Large intestine (tissue), 12 donors: ENCODE data around the gene CCDC33. TPM values are rescaled to one million over a fixed set of nuclear protein-coding genes. Genes with fewer than 3 reads are reported as not detected.
A peak's percentile ranks its signal among the peaks of the same experiment; 100 is the strongest.

Experiments
- DNase-seq, 2 donors: peaks; one replicate each; pipeline versions ENCODE4 v3.0.0 to v3.0.0-alpha.2; 2013
- H3K27ac ChIP-seq: one replicate; pipeline ENCODE4 v1.5.1; 2013; ENCODE audit warnings: low read length
- H3K27me3 ChIP-seq: 2 replicates; pipeline ENCODE4 v1.6.1; 2013; ENCODE audit warnings: low read length; ENCODE audit not compliant: control insufficient read depth, insufficient read depth
- H3K36me3 ChIP-seq: 2 replicates; pipeline ENCODE4 v1.6.1; 2013; ENCODE audit warnings: low read length; ENCODE audit not compliant: control insufficient read depth, insufficient read depth
- H3K4me1 ChIP-seq: one replicate; pipeline ENCODE4 v1.6.1; 2013; ENCODE audit warnings: low read length; ENCODE audit not compliant: control insufficient read depth, insufficient read depth
- H3K4me3 ChIP-seq: one replicate; pipeline ENCODE4 v1.5.1; 2013; ENCODE audit warnings: low read length
- H3K9me3 ChIP-seq: one replicate; pipeline ENCODE4 v1.6.1; 2013; ENCODE audit warnings: mild to moderate bottlenecking, low read depth, low read length, moderate library complexity; ENCODE audit not compliant: control insufficient read depth
- WGBS: methylation state at CpG from one replicate; pipeline ENCODE4 v1.1.5; 2013; ENCODE audit warnings: low lambda C conversion rate; ENCODE audit not compliant: insufficient coverage; 5-methylcytosine and 5-hydroxymethylcytosine counted together
- long read RNA-seq, 11 donors: transcript quantifications; one replicate each; lab custom pipeline, GENCODE V29; 2026
- polyA plus RNA-seq: library from polyadenylated mRNA; unstranded; fragments of 120-200 nt; gene quantifications from one replicate; pipeline ENCODE4 v1.2.1, GENCODE V29; 2013

Gene CCDC33
- 2.2 TPM for polyA plus RNA-seq
- long read RNA-seq, donor 1, result 0 reads
- long read RNA-seq, donor 2, partial matches to known transcripts, result 0 of 1 reads
- long read RNA-seq, donor 2, other reads (novel, unspliced or antisense), result 0 of 1 reads
- long read RNA-seq, donor 3, result 0 reads
- long read RNA-seq, donor 4, result 0 reads
- long read RNA-seq, donor 5, result 0 reads
- long read RNA-seq, donor 6, result 0 reads
- long read RNA-seq, donor 7, result 0 reads
- long read RNA-seq, donor 8, result 0 reads
- long read RNA-seq, donor 9, result 0 reads
- long read RNA-seq, donor 10, result 0 reads
- long read RNA-seq, donor 11, result 0 reads

DNA sequence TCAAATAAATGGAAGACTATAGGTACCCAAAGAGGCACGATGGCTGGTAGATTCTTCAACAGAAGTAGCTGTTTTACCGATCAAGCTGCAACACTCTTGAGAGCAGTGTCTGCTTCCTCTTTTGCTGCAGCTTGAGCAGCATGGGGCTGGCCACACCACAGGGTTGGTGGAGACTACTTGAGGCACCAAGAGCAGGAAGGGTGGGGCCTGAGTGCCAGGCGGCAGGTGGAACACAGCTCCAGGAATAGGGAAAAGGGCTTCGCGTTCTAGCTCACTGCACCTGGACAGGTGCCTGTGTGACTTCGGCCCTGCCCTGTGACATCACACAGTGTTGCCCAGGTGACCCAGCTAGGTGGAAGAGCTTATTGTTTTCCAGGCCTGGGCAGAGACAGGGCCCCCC is at the start of gene CCDC33:
Gene CCDC33 (plus strand): TSS at position 365 of the 400 bp plus-strand sequence. CDS start 394 bp downstream, outside the sequence.
- whole genome bisulfite sequencing, result no CpG with 5 or more reads among the region's 6 CpGs

DNA sequence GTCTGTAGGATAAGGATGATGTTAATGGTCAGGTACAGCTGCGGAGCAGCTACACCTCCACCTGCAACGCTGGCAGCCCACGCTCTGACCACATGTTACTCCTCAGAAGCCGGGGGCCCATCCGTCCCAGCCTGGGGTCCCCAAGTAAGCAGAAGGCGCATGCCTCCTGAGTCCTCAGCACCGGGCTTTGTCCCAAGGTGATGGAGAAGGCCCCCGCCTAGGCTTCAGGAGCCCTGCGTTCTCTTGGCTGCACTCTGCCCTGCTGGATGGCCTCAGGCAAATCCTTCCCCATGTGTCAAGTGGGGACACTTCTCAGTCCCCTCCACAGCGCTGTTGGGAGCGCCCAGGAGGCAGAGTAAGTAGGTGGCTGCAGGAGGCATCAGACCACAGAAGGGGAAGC is 47.9 kb upstream of the CCDC33 start:
- Histone ChIP-seq H3K27ac (no peak overlapping the region), H3K9me3 (no peaks in the 10 kb centered on the region), H3K4me3 (no peak overlapping the region), H3K27me3 (no peaks in the 10 kb centered on the region), H3K4me1 (no peaks in the 10 kb centered on the region), H3K36me3 (no peaks in the 10 kb centered on the region)
- WGBS, result no CpG with 5 or more reads among the region's 11 CpGs
- no peak for DNase-seq

More for the DNA sequence above, at the start of gene CCDC33:
- H3K9me3 ChIP-seq, result no peaks in the 10 kb centered on the region
- DNase-seq, result peak; percentile 71 to 84
- no peaks in the 10 kb centered on the region for H3K4me1 ChIP-seq
- H3K27me3 ChIP-seq, result no peaks in the 10 kb centered on the region
- H3K27ac ChIP-seq, result no peak within 1 kb of the TSS
- no peak within 1 kb of the TSS for H3K4me3 ChIP-seq
- H3K36me3 ChIP-seq, result no peaks in the 10 kb centered on the region

DNA sequence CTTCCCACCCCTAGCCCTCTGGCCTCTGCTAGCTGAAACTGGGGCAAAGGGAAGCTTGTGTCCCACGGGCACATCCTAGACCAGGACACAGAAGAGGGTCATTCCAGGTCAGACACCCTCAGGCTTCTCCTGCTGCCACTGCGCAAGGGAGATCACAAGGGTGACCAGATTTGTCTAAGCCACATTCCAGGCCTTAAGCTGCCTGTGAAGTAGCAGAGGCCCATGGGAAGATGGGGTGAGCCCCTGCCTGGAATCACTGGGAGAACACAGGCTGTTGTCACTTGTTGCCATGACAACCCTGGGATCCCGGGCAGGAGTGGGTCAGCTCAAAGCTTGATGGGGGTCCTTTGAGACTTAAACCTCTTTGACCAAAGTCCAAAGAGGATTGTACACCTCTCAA is 44.3 kb upstream of the CCDC33 start:
- no peak overlapping the region for H3K4me3 ChIP-seq
- no peak overlapping the region for H3K27ac ChIP-seq
- H3K9me3 ChIP-seq, result no peaks in the 10 kb centered on the region
- DNase-seq, result no peak
- no CpG with 5 or more reads among the region's 3 CpGs for WGBS
- no peaks in the 10 kb centered on the region for H3K27me3 ChIP-seq
- peaks cover 12% of the 10 kb centered on the region for H3K4me1 ChIP-seq
- no peaks in the 10 kb centered on the region for H3K36me3 ChIP-seq

DNA sequence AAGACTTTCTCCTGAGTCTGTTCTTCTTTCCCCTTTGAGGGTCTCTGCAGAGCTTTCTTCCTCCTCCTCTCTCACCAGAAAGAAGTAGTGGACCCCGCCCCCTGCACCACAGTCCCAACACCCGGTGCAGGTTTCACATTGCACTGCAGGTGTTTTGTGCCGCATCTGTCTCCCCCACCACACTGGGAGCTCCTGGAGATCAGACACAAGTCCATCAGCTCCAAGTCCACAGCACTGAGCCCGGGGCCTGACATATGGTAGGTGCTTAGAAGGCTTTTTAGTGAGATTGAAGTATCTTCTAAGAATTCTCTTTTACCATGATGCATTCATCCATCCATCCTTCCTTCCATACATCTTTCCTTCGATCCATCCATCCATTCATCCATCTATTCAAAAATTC is 43.4 kb upstream of the CCDC33 start:
- no peak for DNase-seq
- H3K27ac ChIP-seq, result no peak overlapping the region
- 100% methylated on average over 1 of the region's 5 CpGs for WGBS

DNA sequence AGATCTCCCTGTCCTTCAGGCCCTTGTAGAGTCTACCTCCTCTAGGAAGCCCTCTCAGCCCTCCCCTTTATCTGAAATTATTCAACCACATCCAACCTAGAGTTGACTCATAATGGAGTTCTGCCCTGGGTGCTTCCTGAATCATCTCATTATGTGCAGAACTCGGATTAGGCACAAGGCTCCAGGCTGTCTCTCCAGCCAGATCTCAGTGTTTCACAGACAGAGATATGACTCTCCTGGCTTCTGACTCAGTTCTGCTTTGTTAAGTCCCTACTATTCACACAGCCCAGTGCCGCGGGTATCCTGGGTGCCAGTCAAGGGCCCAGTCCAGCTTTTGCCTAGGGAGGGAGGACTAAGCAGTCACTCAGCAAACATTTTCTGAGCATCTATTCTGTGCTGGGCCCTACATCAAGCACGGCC is 42.8 kb upstream of the CCDC33 start:
- DNase-seq, result no peak

More for the DNA sequence above, 43.4 kb upstream of the CCDC33 start:
- Histone ChIP-seq H3K4me3 (no peak overlapping the region), H3K9me3 (no peaks in the 10 kb centered on the region), H3K36me3 (no peaks in the 10 kb centered on the region), H3K4me1 (peaks cover 20% of the 10 kb centered on the region), H3K27me3 (no peaks in the 10 kb centered on the region)

DNA sequence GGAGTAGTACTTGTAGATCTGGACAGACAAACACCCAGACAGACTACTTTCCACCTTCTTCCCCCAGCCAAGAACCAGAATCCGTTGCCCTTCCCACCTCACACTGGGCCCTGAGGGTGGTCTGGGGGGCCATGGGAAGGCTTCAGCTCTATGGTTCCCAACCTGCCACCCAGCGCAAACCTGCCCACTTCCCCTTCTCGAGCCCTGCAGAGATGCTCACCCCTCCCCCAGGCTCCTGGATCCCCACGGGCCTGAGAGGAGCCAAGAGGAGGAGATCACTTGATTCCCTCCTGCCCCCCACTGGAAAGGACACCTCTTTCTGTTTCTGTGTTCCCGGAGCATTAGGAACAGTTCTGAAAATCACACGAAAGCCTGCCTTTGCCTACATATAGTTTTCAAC is 42.2 kb upstream of the CCDC33 start:
- DNase-seq, result no peak
- WGBS, result 100% methylated on average over 1 of the region's 6 CpGs
- no peaks in the 10 kb centered on the region for H3K9me3 ChIP-seq

More for the DNA sequence above, 42.8 kb upstream of the CCDC33 start:
- Histone ChIP-seq H3K27me3 (no peaks in the 10 kb centered on the region), H3K9me3 (no peaks in the 10 kb centered on the region), H3K36me3 (no peaks in the 10 kb centered on the region), H3K4me1 (peaks cover 20% of the 10 kb centered on the region), H3K4me3 (no peak overlapping the region), H3K27ac (no peak overlapping the region)
- whole genome bisulfite sequencing, result no CpG with 5 or more reads among the region's 4 CpGs

DNA sequence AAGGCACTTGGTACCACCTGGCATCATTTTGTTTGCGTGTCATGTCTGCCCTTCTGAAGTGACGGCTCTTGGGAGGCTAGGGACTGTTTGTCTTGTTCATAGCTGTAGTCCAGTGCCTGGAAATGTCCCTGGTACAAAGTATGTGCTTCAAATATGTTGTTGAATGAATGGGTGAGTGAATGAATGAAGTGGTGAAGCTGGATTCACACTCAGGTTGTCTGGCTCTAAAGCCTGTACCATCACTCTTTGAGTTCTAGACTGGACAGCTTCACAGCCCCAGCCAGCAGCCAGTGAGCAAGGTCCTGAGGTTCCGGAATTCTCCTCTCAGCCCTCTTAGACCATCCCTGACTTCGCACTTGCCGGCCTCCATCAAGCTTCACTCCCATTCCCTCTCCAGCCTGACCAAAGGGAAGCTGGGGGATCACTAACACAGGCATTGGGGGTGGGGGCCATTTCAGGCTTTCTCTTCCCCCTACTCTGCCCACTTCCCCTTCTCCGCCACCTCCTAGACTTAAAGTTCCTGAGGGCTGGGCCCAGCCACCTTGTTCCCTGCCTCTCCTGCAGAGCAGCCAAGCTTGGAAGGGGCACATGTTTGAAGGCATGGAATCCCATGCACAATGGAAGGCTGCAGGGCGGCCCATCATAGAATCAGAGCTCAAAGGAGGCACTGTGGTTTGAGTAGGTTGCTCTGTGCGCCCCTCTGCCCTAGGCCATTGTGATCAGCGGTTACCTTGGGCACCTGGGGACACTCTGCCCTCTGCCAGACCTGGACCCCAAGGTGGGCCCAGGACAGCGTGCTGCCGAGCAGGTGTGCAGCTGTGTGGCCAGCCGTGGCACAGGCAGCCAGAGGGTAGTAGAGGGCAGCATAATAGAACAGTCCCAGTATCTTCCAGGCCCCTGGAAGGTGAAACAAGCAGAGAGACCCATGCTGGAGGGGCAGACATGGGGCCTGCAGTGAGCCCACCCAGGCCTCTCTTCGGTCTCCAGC is 41.3 kb upstream of the CCDC33 start:
- DNase-seq, result no peak
- Histone ChIP-seq H3K36me3 (no peaks in the 10 kb centered on the region), H3K9me3 (no peaks in the 10 kb centered on the region), H3K4me1 (peaks cover 24% of the 10 kb centered on the region), H3K27ac (no peak overlapping the region), H3K4me3 (no peak overlapping the region), H3K27me3 (no peaks in the 10 kb centered on the region)
- no CpG with 5 or more reads among the region's 13 CpGs for WGBS

More for the DNA sequence above, 42.2 kb upstream of the CCDC33 start:
- peaks cover 20% of the 10 kb centered on the region for H3K4me1 ChIP-seq
- H3K36me3 ChIP-seq, result no peaks in the 10 kb centered on the region
- no peak overlapping the region for H3K4me3 ChIP-seq
- H3K27ac ChIP-seq, result no peak overlapping the region
- no peaks in the 10 kb centered on the region for H3K27me3 ChIP-seq

DNA sequence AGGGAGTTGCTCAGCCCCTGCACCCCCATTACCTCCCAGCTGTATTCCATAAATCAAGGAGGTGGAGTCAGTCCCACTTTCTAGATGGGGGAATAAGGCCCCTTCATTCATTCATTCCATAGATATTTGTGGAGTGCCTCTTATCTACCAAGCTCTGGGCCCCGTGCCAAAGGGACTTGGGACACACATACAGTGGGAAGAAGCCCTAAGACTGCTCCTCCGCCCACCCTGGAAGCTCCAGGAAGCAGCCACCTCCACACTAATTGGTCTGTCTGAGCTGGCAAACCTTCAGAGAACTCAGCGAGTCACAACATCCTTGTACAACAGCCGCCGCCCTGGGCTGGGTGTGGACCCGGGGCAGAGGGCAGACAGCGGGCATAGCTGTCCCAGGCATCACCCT is 40.0 kb upstream of the CCDC33 start:
- Histone ChIP-seq H3K36me3 (no peaks in the 10 kb centered on the region), H3K9me3 (no peaks in the 10 kb centered on the region), H3K4me3 (no peak overlapping the region), H3K4me1 (peaks cover 35% of the 10 kb centered on the region), H3K27ac (peak overlapping the region; percentile 39), H3K27me3 (no peaks in the 10 kb centered on the region)
- peak; percentile 93 to 99 for DNase-seq
- no CpG with 5 or more reads among the region's 7 CpGs for WGBS

DNA sequence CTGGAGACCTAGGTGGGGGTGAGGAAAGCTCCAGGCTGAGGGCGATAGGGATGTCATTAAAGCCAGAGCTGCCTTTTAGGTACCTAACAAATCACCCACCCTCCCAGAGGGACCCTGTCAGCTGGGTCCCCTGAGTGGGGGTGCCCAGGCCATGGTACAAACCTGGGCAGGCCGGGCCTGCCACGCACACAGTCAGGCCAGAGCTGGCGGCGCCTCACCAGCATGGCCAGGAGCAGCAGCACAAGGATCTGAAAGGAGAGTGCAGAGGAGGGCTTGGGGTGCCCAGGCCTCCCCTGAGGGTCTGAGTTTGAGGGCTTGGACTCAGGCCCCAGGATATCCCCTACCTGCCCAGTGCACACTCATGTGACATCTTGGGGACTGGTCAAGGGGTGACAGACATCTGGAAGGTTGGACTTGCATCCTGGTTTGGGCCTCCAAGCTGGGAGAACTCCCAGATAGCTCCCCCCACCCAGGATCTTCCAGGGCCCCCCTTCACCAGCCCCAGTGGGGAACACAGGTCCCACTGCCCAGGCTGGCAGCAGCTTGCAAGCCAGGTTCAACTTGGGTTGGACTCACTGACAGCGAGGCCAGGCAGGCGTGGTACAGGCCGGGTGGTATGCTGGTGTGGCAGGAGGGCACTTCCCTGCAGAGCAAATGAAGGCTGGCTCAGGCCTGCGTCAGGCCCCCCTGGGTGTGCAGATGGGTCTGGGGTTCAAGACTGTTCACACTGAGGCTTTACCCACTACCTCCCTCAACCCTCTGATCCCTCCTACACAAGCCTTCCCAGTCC is 38.8 kb upstream of the CCDC33 start:
- DNase-seq, result no peak
- Histone ChIP-seq H3K4me1 (peaks cover 47% of the 10 kb centered on the region), H3K36me3 (no peaks in the 10 kb centered on the region), H3K4me3 (no peak overlapping the region), H3K9me3 (no peaks in the 10 kb centered on the region), H3K27ac (no peak overlapping the region), H3K27me3 (no peaks in the 10 kb centered on the region)
- WGBS, result no CpG with 5 or more reads among the region's 9 CpGs

DNA sequence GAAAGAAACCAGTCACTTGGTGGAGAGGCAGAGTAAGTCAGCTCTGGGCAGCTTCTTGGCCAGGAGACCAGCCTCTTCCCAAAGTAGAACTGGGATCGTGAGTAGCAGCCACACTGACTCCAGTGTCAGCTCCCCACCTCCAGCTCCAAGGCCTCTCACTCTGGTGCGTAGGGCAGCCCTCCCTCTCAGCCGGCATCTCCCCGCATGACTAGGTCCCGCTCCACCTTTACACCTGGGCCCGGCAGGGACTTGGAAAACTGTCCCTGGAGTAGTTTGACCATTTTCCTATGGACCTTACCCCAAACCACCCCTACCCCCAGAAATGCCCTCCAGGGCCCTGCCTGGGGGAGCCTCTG is 36.9 kb upstream of the CCDC33 start:
- Histone ChIP-seq H3K9me3 (no peaks in the 10 kb centered on the region), H3K36me3 (no peaks in the 10 kb centered on the region), H3K27ac (no peak overlapping the region), H3K27me3 (no peaks in the 10 kb centered on the region), H3K4me1 (peaks cover 59% of the 10 kb centered on the region), H3K4me3 (no peak overlapping the region)
- DNase-seq, result no peak
- no CpG with 5 or more reads among the region's 6 CpGs for WGBS
